Panc1 (cell line): ENCODE measurements around the gene ASF1A. TPM values are rescaled to one million over a fixed set of nuclear protein-coding genes. Genes with fewer than 3 reads are reported as not detected.

Experiments used
- ATAC-seq: fragments of 200-7000 bp; cut with Tn5 transposase; 2 replicates; pipeline ENCODE4 v1.9.1; 2020; ENCODE audit warnings: mild to moderate bottlenecking, moderate library complexity
- BruUV-seq: library from RNA; stranded (reverse); fragments of 400-500 nt; replicated peaks from 2 replicates; lab custom pipeline; 2021; lab: Mats Ljungman, UMichigan
- CTCF ChIA-PET: fragments of 300-600 bp; sonication (Branson Sonifier 250); formaldehyde crosslinking; loops from one replicate; lab custom pipeline; 2022; ENCODE audit warnings: antibody characterized with exemption; lab: Charles Lee
- POLR2A ChIA-PET: fragments of 300-600 bp; sonication (Branson Sonifier 250); formaldehyde crosslinking; loops from one replicate; lab custom pipeline; 2022; ENCODE audit warnings: antibody characterized with exemption; lab: Charles Lee
- DNase-seq: peaks from one replicate; pipeline ENCODE4 v3.0.0-alpha.2; 2010; ENCODE audit warnings: low read depth, low spot score
- H3K27ac ChIP-seq: 2 replicates; pipeline ENCODE4 v1.5.1; 2011; ENCODE audit warnings: mild to moderate bottlenecking, low read length, inconsistent platforms
- H3K27me3 ChIP-seq: fragments of 200-500 bp; sonication (Bioruptor generic); 2 replicates; pipeline ENCODE4 v1.6.0; 2014; ENCODE audit warnings: low read length, inconsistent platforms; ENCODE audit not compliant: control insufficient read depth, insufficient read depth
- H3K36me3 ChIP-seq: fragments of 200-500 bp; sonication (Bioruptor generic); 2 replicates; pipeline ENCODE4 v1.5.1; 2014; ENCODE audit warnings: inconsistent platforms, mild to moderate bottlenecking, low read length, moderate library complexity; ENCODE audit not compliant: control insufficient read depth, insufficient read depth
- H3K4me1 ChIP-seq: 2 replicates; pipeline ENCODE4 v1.5.1; 2011; ENCODE audit warnings: inconsistent platforms, mild to moderate bottlenecking, low read length, moderate library complexity; ENCODE audit not compliant: control insufficient read depth, insufficient read depth
- H3K4me3 ChIP-seq, 2 experiments: 2 replicates each; pipeline ENCODE4 v1.5.1; 2011 to 2012; ENCODE audit warnings: low read depth in 2 of 2, low read length in 2 of 2, mild to moderate bottlenecking in 2 of 2, inconsistent platforms in 1 of 2, moderate library complexity in 1 of 2
- H3K9me3 ChIP-seq: fragments of 200-500 bp; sonication (Bioruptor generic); 2 replicates; pipeline ENCODE4 v1.5.1; 2014; ENCODE audit warnings: low read depth, mild to moderate bottlenecking, inconsistent platforms, low read length, moderate library complexity; ENCODE audit not compliant: control insufficient read depth, insufficient read depth
- CTCF ChIP-seq: fragments of 450-650 bp; IDR thresholded peaks from 2 replicates; pipeline ENCODE4 v1.5.1; 2017; ENCODE audit warnings: mild to moderate bottlenecking
- POLR2AphosphoS5 ChIP-seq: IDR thresholded peaks from 2 replicates; pipeline ENCODE4 v1.6.1; 2012; ENCODE audit warnings: mild to moderate bottlenecking, low read depth, low read length, moderate library complexity
- REST ChIP-seq, 2 experiments: IDR thresholded peaks; 2 replicates each; pipeline ENCODE4 v1.6.1; 2011 to 2012; ENCODE audit warnings: low read depth in 2 of 2, control low read depth in 1 of 2, low read length in 1 of 2, mild to moderate bottlenecking in 1 of 2, moderate library complexity in 1 of 2; ENCODE audit not compliant: insufficient read depth in 1 of 2
- SIN3A ChIP-seq: IDR thresholded peaks from 2 replicates; pipeline ENCODE4 v1.6.1; 2012; ENCODE audit warnings: low read depth, mild to moderate bottlenecking, low read length, moderate library complexity, borderline replicate concordance; ENCODE audit not compliant: insufficient read depth
- TCF7L2 ChIP-seq: IDR thresholded peaks from 2 replicates; pipeline ENCODE4 v1.6.1; 2011; ENCODE audit warnings: mild to moderate bottlenecking, low read depth, low read length, inconsistent platforms
- in situ Hi-C: cut with HindIII; loops from 2 replicates; pipeline ENCODE4 v1.10.0; 2016; ENCODE audit warnings: low sequenced_read_pairs, low pct_unique_long_range_greater_than_20kb
- intact Hi-C: fragments of 100-400 bp; cut with micrococcal nuclease; formaldehyde crosslinking; loops from one replicate; pipeline ENCODE4 v1.10.0; 2022; ENCODE audit not compliant: unreplicated experiment
- total RNA-seq: library from RNA; stranded (reverse); gene quantifications from one replicate; pipeline ENCODE4 v1.2.1, GENCODE V29; 2021; ENCODE audit not compliant: unreplicated experiment

Gene ASF1A
- total RNA-seq, 1 experiment from 2014 or later = 28.5 TPM

DNA sequence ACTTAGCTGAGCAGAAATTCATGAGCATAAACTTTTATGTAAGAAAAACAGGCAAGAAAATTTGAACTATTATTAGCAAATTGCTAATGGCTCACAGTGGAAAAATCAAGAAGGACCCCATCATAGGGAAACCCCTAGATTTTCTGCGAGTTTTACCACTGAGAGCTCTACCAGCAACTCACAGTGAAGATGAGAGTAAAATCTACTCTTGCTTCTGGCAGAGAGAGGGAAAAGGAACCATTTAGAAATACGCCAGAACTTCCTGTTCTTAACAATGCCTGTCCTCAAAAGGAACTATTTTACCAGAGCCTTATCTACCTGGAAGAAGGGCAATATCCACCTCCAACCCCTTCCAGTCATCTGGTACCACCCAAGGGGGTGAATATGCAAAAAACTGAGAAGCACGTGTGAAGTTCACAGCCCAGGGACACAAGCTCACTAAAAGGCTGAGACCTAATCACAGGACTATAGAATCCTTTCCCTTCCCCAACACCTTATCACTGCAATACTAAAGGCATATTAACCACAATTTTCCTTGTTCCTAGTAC, 34.4 kb upstream of the ASF1A start:
- Histone ChIP-seq H3K9me3 (peaks cover 3% of the 10 kb centered on the region; the same call in 1 of the 2 replicates), H3K27me3 (no peaks in the 10 kb centered on the region), H3K36me3 (no peaks in the 10 kb centered on the region), H3K27ac (no peak overlapping the region), H3K4me3 (no peak overlapping the region), H3K4me1 (peaks cover 8% of the 10 kb centered on the region)
- TF ChIP-seq REST (IDR thresholded peaks at IDR 0.05; ENCODE audit: insufficient read depth in 1 of 2, low read depth in 2 of 2, low read length in 1 of 2) (no peak), TCF7L2 (no peak), POLR2AphosphoS5 (no peak), SIN3A (no peak), CTCF (no peak)
- intact Hi-C loops = no loop called here
- no peak for DNase-seq
- ATAC-seq = no peak
- no TSS peak for BruUV-seq
- CTCF ChIA-PET = no interaction called here
- POLR2A ChIA-PET = interaction anchor here (1.0 kb wide), 1 partner anchor 75 kb away, joined by 17 read pairs; the partner anchor contains the start of gene MCM9
- in situ Hi-C loops = no loop called here

- no TSS peak for BruUV-seq
- Histone ChIP-seq H3K27ac (no peak overlapping the region), H3K27me3 (no peaks in the 10 kb centered on the region), H3K4me3 (no peak overlapping the region), H3K9me3 (peaks cover 3% of the 10 kb centered on the region; the same call in 1 of the 2 replicates), H3K36me3 (no peaks in the 10 kb centered on the region), H3K4me1 (peaks cover 16% of the 10 kb centered on the region)
- in situ Hi-C loops (no loop called here), intact Hi-C loops (no loop called here)
- ChIA-PET POLR2A (no interaction called here), CTCF (no interaction called here)
- DNase-seq (no peak), ATAC-seq (no peak)
- TF ChIP-seq CTCF (no peak), SIN3A (no peak), POLR2AphosphoS5 (no peak), TCF7L2 (no peak), REST (IDR thresholded peaks at IDR 0.05; ENCODE audit: insufficient read depth in 1 of 2, low read depth in 2 of 2, low read length in 1 of 2) (no peak)
Measured at GRCh38 chr6:118860363-118860762, 33.6 kb upstream of the ASF1A start.
